HCT116 (cell line): ENCODE results near the gene EIF4G3.
"Not testable (repeated sequence)": the region's sequence is repeated elsewhere in the genome, so short reads cannot be mapped to it uniquely, and the experiment has no call there.

Source experiments
- EZH2phosphoT487 ChIP-seq: fragments of 200-600 bp; IDR thresholded peaks from 2 replicates; pipeline ENCODE4 v1.6.1; 2018; ENCODE audit warnings: antibody characterized with exemption, borderline replicate concordance
- POLR2A ChIP-seq: IDR thresholded peaks from 2 replicates; pipeline ENCODE4 v1.7.0; 2011; ENCODE audit warnings: borderline replicate concordance; ENCODE audit not compliant: insufficient read depth, insufficient read length; ENCODE audit errors: extremely low read depth
- TCF7L2 ChIP-seq: IDR thresholded peaks from 2 replicates; pipeline ENCODE4 v1.7.0; 2011; ENCODE audit warnings: borderline replicate concordance, inconsistent platforms; ENCODE audit not compliant: insufficient read depth, insufficient read length; ENCODE audit errors: extremely low read depth
- TF ChIP-seq, protein P1 (sequence below), 3 experiments: fragments of 200-600 bp in 1 of 3; sonication (generic) in 1 of 3; IDR thresholded peaks in 2 of 3; conservative IDR thresholded peaks in 1 of 3; 2 replicates each; pipeline ENCODE4 v1.5.1; 2012 to 2017; ENCODE audit warnings: low read depth in 2 of 3, low read length in 2 of 3, antibody characterized with exemption in 1 of 3, borderline replicate concordance in 1 of 3, control low read depth in 1 of 3, mild to moderate bottlenecking in 1 of 3, mixed read lengths in 1 of 3, mixed run types in 1 of 3, moderate library complexity in 1 of 3; ENCODE audit not compliant: insufficient read depth in 1 of 3
- TF ChIP-seq, protein P2 (sequence below): IDR thresholded peaks from 2 replicates; pipeline ENCODE4 v1.6.1; 2012
- TF ChIP-seq, protein P3 (sequence below): IDR thresholded peaks from 2 replicates; pipeline ENCODE4 v1.6.1; 2012; ENCODE audit warnings: low read depth

DNA sequence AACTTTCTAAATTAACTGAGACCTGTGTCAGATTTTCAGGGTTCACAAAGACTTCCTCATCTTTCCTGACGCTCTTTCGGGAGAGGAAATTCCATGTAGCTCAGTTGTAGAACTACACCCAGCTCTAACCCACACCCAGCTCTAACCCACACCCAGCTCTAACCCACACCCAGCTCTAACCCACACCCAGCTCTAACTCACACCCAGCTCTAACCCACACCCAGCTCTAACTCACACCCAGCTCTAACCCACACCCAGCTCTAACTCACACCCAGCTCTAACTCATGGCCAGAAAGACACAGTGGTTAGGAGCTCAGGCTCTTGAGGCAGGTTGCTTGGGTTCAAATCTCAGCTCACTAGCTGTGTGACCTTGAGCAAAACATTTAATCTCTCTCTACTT is 14.1 kb upstream of the EIF4G3 start:
- not testable (repeated sequence) for TF ChIP-seq POLR2A, TCF7L2, EZH2phosphoT487
- TF ChIP-seq, protein P1, sequence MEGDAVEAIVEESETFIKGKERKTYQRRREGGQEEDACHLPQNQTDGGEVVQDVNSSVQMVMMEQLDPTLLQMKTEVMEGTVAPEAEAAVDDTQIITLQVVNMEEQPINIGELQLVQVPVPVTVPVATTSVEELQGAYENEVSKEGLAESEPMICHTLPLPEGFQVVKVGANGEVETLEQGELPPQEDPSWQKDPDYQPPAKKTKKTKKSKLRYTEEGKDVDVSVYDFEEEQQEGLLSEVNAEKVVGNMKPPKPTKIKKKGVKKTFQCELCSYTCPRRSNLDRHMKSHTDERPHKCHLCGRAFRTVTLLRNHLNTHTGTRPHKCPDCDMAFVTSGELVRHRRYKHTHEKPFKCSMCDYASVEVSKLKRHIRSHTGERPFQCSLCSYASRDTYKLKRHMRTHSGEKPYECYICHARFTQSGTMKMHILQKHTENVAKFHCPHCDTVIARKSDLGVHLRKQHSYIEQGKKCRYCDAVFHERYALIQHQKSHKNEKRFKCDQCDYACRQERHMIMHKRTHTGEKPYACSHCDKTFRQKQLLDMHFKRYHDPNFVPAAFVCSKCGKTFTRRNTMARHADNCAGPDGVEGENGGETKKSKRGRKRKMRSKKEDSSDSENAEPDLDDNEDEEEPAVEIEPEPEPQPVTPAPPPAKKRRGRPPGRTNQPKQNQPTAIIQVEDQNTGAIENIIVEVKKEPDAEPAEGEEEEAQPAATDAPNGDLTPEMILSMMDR (IDR thresholded peaks at IDR 0.05 in 2 of 3, conservative IDR thresholded peaks at IDR 0.05 in 1 of 3; ENCODE audit: borderline replicate concordance in 1 of 3, insufficient read depth in 1 of 3, low read depth in 2 of 3, low read length in 2 of 3), result not testable (repeated sequence)
- TF ChIP-seq, protein P2, sequence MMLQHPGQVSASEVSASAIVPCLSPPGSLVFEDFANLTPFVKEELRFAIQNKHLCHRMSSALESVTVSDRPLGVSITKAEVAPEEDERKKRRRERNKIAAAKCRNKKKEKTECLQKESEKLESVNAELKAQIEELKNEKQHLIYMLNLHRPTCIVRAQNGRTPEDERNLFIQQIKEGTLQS, result not testable (repeated sequence)
- TF ChIP-seq, protein P3, sequence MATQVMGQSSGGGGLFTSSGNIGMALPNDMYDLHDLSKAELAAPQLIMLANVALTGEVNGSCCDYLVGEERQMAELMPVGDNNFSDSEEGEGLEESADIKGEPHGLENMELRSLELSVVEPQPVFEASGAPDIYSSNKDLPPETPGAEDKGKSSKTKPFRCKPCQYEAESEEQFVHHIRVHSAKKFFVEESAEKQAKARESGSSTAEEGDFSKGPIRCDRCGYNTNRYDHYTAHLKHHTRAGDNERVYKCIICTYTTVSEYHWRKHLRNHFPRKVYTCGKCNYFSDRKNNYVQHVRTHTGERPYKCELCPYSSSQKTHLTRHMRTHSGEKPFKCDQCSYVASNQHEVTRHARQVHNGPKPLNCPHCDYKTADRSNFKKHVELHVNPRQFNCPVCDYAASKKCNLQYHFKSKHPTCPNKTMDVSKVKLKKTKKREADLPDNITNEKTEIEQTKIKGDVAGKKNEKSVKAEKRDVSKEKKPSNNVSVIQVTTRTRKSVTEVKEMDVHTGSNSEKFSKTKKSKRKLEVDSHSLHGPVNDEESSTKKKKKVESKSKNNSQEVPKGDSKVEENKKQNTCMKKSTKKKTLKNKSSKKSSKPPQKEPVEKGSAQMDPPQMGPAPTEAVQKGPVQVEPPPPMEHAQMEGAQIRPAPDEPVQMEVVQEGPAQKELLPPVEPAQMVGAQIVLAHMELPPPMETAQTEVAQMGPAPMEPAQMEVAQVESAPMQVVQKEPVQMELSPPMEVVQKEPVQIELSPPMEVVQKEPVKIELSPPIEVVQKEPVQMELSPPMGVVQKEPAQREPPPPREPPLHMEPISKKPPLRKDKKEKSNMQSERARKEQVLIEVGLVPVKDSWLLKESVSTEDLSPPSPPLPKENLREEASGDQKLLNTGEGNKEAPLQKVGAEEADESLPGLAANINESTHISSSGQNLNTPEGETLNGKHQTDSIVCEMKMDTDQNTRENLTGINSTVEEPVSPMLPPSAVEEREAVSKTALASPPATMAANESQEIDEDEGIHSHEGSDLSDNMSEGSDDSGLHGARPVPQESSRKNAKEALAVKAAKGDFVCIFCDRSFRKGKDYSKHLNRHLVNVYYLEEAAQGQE, result not testable (repeated sequence)
